Ishikawa (cell line): ENCODE data around the gene TMA7B.

Experiments
- EP300 ChIP-seq: IDR thresholded peaks from 2 replicates; pipeline ENCODE4 v1.6.1; 2012; ENCODE audit warnings: borderline replicate concordance
- FOXM1 ChIP-seq: IDR thresholded peaks from 2 replicates; pipeline ENCODE4 v1.6.1; 2012; ENCODE audit warnings: low read depth, borderline replicate concordance
- NFIC ChIP-seq: IDR thresholded peaks from 2 replicates; pipeline ENCODE4 v1.6.1; 2012
- RAD21 ChIP-seq: IDR thresholded peaks from 2 replicates; pipeline ENCODE4 v1.6.1; 2012; ENCODE audit warnings: low read depth
- REST ChIP-seq: IDR thresholded peaks from 2 replicates; pipeline ENCODE4 v1.6.1; 2012; ENCODE audit warnings: low read depth, mild to moderate bottlenecking
- TAF1 ChIP-seq: IDR thresholded peaks from 2 replicates; pipeline ENCODE4 v1.6.1; 2012; ENCODE audit warnings: low read depth, mild to moderate bottlenecking
- TCF12 ChIP-seq: IDR thresholded peaks from 2 replicates; pipeline ENCODE4 v1.6.1; 2012; ENCODE audit warnings: low read depth
- TEAD4 ChIP-seq: IDR thresholded peaks from 2 replicates; pipeline ENCODE4 v1.6.1; 2012
- USF1 ChIP-seq: IDR thresholded peaks from 2 replicates; pipeline ENCODE4 v1.6.1; 2012
- YY1 ChIP-seq: IDR thresholded peaks from 2 replicates; pipeline ENCODE4 v1.6.1; 2012; ENCODE audit warnings: low read depth
- TF ChIP-seq, protein P1 (sequence below): IDR thresholded peaks from 2 replicates; pipeline ENCODE4 v1.6.1; 2012

GRCh38 chr22:39917776-39918495, 42.3 kb upstream of the TMA7B start:
- TF ChIP-seq, protein P1, sequence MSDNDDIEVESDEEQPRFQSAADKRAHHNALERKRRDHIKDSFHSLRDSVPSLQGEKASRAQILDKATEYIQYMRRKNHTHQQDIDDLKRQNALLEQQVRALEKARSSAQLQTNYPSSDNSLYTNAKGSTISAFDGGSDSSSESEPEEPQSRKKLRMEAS: no peak
- TF ChIP-seq NFIC (no peak), RAD21 (no peak), TCF12 (no peak), EP300 (no peak), FOXM1 (no peak), TEAD4 (no peak), YY1 (no peak), TAF1 (no peak), USF1 (no peak), REST (no peak)
